HG02840 (cell line): ENCODE measurements around the gene RBM33.
"Not testable (repeated sequence)": the region's sequence is repeated elsewhere in the genome, so short reads cannot be mapped to it uniquely, and the experiment has no call there.

Experiments used
- ATAC-seq: cut with Tn5 transposase; IDR thresholded peaks from one replicate; pipeline ENCODE4 v1.9.1; 2021; ENCODE audit warnings: mild to moderate bottlenecking, moderate library complexity, moderate number of reproducible peaks; ENCODE audit not compliant: unreplicated experiment, low FRiP score

RBM33 gene

DNA sequence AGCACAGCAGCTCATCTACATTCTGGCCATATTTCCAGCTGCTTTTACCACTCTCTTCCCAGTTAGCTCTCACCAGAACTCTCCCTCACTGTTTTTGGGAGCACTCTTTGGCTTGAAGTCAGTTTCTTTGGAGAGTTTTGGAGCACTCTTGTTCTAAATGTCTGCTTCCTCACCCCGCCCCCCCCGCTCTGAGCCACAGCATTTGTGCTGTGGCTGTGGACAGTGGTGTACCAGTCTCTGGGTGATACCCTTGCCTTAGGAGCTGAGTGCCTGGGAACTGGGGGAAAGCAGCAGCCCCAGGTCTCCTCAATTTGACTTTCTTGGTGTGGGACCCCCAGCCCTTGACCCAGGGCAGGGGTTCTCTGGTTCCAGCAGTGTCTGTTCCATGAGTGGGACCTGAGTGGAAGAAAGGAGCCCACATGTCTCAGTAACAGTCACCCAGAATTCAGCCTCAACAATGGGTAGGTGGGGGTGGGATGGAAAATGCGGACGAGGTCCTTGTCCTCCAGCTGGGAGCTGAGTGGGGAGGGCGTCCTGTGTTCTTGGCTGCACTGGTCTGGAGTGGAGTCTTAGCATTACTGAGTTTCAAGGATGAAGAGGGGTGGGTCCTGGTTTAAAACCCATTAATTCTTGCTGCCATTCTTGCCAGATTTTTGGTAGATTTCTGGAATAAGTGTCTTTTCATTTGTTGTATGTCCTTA is 18.0 kb downstream of the RBM33 start:
- no peak for ATAC-seq

DNA sequence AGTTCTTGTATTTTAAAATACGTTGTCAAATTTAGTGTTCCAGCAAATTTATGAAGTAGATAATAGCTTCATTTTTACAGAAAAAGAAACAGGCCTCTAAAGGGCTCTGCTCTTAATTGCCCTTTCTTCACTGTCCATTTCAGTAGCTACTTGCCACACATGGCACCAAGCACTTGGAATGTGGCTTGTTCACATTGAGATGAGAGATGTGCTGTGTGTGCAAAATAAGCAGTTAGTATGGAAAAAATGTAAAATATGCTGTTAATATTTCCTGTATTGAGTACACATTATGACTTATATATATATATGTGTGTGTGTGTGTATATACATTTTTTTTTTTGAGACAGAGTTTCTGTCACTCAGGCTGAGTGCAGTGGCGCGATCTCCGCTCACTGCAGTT is 19.5 kb downstream of the RBM33 start:
- no peak for ATAC-seq

DNA sequence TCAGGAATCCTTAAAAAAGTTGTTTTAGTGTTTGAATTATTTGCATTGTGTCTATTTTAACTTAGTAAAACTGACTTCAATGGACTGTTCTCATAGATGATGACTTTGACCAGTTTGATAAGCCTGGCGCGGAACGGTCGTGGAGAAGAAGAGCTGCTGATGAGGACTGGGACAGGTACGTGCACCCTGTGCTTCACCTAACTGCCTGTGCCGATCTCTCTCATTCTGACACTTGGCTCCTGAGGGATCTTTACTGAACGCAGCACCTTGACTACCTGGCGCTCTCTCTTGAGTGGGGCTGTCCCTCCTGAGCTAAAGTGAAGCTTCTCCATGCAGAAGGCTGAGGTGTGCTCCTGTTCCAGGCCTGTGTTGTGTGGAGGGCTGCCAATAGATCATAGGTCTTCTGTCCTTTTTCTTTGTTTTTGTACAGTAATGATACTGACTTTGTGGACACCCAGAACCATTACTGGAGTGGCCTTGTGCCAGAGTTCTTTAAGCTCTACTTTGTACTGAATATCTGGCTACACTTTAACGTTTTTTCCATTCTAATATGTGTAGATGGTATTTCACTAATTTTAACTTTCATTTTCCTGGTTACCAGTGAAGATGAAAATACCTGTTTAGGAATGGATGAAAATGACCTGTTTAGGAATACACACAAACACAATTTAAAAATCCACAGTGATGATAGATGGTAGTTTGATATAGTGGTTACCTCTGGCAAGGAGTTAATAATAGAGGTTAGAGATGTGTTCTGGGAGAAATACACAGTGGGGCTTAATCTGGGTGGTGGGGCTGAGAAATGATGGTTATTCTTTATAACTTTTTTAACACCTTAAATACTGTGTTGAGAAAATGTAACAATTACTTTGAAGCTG is 20.9 kb downstream of the RBM33 start:
- ATAC-seq: no peak

DNA sequence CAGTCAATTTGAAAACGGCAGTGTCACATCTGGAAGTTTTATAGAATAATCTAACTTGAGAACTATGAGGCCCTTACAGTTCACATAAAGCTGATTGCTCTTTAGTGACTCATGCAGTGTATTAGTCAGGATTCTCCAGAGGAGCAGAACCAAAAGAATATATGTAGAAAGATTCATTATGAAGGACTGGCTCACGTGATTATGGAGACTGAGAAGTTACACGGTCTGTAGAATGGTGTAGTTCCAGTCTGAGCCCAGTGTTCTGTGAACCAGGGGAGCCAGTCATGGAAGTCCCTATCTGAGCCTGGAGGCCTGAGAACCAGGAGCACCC is 21.5 kb downstream of the RBM33 start:
- ATAC-seq: no peak

DNA sequence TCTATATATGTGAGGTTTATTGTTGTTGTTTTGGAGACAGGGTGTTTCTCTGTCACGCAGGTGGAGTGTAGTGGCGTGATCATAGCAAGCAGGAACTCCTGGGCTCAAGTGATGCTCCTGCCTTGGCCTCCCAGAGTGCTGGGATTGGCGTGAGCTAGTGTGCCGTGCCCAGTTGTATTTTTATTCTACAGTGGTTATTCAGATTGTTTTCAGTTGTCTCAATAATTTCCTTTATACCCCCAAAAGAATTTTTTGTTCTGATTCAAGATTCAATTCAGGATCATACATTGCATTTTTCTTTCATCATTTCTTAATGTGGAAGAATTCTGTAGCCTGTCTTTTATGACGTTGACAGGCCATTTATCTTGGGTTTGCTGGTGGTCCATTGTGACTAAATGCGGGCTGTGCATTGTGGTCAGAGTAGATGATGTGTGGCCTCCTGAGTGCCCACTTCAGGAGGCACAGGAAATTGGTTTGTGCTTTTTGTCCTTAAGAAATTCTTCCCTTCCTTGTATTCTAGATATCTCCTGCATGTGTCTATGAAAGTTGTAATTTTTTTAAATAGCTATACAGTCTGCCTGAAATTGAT is 22.9 kb downstream of the RBM33 start:
- no peak for ATAC-seq

DNA sequence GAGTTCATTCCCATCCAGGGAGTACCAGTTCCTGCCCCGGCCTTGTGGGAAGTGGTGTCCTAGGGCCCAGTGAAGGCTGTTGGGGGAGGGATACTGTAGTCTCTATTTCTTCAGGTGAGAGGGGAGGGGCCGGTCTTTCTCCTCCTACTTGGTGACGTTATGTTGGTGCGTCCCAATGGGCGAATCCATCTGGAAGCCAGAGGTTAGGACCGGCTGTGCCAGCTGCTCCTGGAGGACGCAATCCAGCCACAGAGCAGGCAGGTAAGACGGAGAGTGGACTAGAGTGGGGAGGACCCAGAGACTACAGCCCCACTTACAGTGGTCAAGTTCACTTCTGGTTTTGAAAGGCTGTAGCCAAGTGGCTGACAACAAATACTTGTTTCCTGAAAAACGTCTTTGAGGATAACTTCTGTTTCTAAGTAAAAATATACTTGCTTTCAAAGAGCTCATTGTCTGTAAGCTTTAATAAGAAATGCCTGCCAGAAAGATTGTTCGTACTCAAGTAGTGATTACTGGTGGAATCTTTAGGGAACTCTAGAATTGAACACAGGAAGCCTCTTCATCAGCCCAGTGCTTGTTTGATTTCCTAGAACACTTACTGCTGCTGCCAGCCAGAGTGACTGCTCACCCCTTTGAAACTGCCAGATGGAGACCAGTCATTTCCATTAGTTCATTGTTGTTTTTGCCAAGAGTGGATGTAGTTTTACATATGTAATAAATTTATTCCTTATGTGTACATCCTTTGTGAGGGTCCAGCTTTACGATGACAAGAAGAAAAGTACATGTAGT is 25.4 kb downstream of the RBM33 start:
- ATAC-seq: no peak

DNA sequence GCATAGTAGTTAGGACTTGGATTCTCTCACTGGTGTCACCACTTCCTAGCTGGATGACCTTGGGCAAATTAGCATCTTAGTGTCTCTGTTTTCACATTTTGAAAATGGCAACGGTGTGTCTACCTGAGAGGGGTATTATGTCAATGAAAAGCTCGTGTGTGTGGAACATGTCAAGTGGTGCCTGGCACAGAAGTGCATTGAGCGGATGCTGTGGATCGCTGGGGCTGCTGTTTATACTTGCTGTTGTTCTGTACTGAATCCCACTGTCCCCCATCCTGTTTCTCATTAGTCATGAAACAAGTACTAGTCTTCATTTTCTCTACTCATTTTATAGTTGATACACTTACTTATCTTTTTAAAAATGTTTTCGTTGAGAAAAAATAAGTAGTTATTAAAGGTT is 26.1 kb downstream of the RBM33 start:
- no peak for ATAC-seq

DNA sequence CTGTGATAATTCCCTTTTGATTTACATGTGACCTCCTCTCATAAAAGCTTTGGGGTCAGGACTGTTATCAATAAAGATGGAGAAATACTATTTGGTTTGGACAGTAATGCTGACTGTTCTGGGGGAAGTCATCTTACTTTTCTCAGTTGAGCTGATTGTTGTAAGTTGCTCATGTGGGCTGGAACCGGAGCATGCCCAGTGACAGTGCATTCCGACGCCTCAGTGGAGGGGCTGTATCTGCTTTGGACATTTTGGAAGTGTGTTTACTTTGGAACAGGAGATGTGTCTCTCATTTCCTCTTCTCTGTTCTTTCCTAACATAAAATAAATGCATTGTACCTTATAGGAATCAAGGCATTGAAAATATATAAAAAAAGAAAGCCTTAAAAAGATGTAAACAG is 30.1 kb downstream of the RBM33 start:
- ATAC-seq: no peak

DNA sequence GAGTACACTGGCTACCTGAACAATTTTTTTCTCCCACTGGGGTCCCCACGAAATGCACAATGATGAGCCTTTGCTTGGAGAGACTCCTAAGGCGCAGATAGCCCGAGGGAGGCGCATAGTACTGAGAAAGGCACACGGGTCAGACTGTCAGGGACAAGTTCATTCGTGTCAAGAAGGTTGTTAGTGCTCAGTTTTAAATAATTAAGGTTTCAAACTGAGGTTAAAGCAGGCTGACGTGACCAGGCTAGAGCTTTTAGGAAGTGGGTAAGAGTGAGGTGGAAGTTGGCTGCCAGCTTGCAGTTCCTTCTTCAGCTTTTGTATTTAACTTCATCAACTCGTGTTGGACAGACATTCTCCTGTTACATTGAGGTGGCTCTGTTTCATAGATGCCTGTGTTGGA is 31.6 kb downstream of the RBM33 start:
- ATAC-seq: no peak

DNA sequence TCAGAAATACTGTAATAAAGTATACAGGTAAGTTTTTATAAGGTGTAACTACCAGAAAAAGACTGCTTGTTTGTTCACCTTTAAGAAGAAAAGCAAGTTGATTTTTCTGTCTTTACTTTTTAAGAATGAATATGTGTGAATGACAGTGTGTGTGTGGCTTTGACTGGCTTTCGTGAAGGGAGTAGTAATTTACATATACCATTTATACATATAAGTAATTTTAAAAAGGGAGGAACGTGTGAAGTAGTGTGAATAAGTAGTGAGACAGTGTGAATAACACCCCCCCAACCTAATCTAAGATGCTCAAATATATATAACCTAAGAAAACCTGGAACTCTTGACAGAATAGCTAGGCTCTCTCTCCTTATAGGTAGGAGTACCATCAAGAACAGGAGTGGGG is 33.2 kb downstream of the RBM33 start:
- no peak for ATAC-seq

DNA sequence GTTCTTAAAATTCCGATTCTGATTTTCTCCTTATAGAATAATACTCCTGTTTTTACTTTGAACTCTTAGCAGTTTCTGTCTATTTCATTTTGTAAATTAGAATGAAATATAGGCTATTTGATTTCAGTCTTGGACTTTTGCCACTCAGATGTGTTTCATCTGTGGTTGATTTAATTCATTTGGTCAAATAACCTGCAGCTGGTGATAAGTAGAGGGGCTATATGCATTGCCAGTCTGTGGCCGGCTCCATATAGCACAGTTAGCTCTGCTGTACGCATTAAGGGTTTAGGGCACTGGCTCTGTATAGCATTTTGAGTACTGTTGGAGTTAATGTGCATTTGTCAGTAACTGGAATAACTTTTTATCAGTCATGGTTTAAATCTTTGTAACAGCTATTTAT is 35.7 kb downstream of the RBM33 start:
- no peak for ATAC-seq

DNA sequence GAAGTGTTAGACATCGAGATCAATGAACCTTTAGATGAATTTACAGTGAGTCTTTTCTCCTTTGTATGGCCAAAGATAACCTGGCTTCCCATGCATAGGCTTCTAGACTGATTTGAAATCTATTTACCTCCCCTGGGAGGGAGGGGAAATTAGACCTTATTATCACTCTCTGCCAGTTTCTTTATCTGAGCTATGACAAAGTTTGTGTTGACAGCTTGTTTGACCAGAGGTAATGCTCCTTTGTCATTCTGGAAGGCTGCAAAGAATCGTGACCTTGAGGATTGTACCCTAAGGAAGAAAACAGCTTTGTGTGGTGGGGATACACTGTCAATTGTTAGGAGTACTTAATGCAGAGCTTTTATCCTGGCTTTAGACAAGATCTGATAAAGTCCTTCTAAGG is 36.4 kb downstream of the RBM33 start:
- ATAC-seq: no peak

DNA sequence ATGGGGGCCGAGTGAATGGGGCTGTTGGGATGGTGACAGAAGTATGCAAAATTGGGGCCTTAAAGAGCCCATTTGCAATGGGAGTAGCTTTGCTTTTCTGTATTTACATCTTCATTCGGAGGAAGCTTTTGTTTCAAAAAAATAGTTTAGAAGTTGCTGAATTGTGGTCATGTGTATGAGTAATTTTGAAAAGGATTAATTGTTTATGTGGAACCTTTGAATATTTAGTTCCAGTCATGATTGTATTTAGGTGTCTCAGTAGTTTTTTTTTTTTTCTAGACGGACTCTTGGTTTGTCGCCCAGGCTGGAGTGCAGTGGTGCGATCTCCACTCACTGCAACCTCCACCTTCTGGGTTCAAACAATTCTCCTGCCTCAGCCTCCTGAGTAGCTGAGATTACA is 37.2 kb downstream of the RBM33 start:
- ATAC-seq: no peak

DNA sequence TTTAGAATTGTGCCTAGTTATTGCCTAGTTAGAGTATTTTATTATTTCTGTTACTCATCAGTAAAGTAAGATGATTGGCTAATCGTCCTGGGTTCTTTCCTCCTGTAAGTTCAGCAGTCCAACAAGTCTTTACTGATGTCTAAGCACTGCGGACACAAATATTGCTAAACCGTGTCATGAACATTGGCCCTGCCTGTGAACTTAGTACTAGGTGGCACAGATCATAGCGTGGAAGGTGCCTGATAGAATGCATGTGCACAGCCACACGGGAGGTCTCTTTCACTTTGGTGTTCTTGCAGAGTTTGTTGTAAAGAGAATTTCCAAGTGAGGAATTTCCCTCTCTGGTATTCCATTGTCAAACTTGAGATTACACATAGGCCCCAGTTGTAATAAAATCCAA is 38.0 kb downstream of the RBM33 start:
- ATAC-seq: no peak

DNA sequence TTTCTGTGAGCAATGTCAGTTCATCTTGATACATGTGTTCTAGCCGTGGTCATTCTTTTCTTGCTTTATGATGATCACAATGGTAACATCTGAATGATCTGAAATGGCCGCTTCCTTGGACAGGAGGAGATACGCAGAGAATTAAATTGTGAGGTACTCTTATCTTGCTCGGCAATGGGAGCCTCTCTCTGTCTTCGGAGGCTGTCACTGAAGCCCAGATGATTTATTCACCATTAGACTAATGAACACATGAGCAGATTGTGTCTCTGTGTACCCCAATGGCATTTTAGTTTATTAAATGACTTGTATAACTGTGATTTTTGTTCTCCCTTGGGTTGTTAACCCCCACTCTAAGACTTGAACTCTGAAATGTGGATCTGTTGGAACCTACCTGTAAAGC is 38.6 kb downstream of the RBM33 start:
- ATAC-seq: no peak

DNA sequence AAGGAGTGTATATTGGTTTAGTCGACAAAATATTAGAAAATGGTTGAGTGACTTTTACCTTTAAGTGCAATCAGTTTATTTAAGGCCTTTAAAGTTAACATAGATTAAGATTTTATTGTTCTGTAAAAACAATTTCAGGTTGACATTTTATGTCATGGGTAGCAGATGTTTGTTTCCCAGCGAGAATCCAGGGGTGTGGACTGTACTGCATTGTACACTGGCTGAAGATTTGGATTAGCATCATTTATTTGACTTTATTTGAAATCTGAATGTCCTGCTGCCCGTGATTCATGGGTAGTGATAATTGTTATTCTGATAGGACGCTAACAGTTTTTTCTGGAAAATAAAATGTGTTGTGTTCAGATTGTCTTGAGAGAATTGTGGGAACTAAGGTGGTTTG is 39.3 kb downstream of the RBM33 start:
- ATAC-seq: no peak

DNA sequence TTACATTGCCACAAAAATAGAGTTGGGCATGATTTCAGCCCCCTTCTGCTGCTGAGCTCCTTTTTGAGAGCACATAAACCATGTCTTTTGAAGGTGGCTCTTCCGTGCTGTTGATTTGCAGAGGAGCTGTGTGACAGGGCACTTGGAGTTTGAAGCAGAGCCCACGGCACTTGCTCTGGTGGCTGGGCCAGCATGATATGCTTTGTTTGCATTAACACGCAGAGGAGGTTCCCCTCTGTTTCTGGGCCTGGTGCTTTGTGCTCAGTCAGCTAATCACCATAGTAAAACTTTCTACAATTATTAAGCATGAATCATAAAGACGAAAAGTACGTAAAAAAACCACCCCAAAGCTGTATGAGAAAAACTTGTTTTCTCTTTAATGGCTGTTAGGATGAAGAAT is 40.1 kb downstream of the RBM33 start:
- ATAC-seq: no peak

DNA sequence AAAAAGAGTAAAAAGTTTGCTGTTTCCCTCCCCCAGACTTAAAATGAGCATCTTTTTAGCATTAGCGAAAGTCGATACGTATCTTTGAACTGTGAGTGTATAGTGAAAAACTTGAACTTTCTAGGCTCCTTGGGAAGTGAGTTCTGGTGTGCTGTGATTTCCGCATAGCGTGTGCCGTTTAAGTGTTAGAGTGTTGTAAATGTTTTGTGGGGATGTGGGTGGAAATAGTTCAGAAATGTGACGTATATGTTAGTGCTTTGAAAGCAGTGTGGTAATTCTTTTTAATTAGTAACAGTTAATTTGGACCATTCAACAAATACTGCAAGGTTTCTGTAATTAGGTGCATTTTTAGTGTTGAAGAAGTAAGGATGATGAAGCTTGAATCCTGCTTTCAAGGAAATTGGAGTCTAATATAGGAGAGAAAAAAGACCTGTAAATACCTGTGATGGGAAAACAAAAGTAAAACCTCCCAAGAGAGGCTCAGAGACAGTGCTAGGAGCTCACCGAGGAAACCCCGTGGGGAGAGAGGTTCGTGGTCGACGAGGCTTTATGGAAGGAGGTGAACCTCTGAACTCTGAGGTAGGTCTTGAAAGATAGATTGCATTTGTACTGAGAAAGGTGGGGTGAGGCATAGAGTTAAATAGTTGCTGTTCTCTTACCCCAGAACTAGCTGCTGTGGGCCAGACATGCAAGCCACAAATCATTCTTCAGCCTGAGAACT is 40.8 kb downstream of the RBM33 start:
- no peak for ATAC-seq

DNA sequence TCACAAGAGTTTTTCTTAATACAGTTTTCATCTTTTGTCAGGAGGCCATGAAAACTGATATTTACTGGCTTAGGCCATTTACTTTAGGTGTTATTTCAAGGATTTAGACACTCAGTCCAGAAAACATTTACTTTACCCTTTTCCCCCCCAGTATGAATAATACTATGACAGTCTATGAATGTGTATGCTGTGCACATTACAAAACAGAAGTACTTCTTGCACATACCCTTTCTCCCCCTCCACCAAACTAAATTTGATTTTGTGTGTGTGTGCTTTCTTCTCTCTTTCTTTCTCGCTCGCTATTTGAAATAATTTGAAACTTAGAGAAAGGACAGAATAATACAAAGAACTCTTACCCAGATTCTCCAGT is 41.3 kb downstream of the RBM33 start:
- no peak for ATAC-seq

DNA sequence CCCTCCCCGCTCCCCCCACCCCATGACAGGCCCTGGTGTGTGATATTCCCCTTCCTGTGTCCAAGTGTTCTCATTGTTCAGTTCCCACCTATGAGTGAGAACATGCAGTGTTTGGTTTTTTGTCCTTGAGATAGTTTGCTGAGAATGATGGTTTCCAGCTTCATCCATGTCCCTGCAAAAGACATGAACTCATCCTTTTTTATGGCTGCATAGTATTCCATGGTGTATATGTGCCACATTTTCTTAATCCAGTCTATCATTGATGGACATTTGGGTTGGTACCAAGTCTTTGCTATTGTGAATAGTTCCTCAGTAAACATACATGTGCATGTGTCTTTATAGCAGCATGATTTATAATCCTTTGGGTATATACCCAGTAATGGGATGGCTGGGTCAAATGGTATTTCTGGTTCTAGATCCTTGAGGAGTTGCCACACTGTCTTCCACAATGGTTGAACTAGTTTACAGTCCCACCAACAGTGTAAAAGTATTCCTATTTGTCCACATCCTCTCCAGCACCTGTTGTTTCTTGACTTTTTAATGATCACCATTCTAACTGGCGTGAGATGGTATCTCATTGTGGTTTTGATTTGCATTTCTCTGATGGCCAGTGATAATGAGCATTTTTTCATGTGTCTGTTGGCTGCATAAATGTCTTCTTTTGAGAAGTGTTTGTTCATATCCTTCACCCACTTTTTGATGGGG is 42.3 kb downstream of the RBM33 start:
- not testable (repeated sequence) for ATAC-seq
